CD4-positive, alpha-beta T cell (primary cell): ENCODE data around the gene CRK. TPM values are rescaled to one million over a fixed set of nuclear protein-coding genes. Genes with fewer than 3 reads are reported as not detected.
"Not testable (repeated sequence)": the region's sequence is repeated elsewhere in the genome, so short reads cannot be mapped to it uniquely, and the experiment has no call there.

Source experiments
- ATAC-seq: fragments of 200-7000 bp; cut with Tn5 transposase; one replicate; pipeline ENCODE4 v1.10.0; 2022; ENCODE audit warnings: mild to moderate bottlenecking; ENCODE audit not compliant: poor library complexity
- CTCF ChIA-PET: fragments of 350-600 bp; sonication (Branson Sonifier 250); formaldehyde crosslinking; loops from one replicate; lab custom pipeline; 2021; ENCODE audit warnings: antibody characterized with exemption, inconsistent platforms; lab: Charles Lee
- POLR2A ChIA-PET: fragments of 350-600 bp; sonication (Branson Sonifier 250); formaldehyde crosslinking; loops from one replicate; lab custom pipeline; 2021; ENCODE audit warnings: antibody characterized with exemption, inconsistent platforms; lab: Charles Lee
- DNase-seq, 14 experiments: peaks; one replicate each; pipeline ENCODE4 v3.0.0-alpha.2; 2013 to 2020; ENCODE audit warnings: mixed read lengths in 2 of 14
- H3K27ac ChIP-seq, 2 donors: one replicate each; pipeline versions ENCODE4 v1.5.1 to v1.7.0; 2013; ENCODE audit warnings: low read length in 2 of 2, low read depth in 1 of 2, mild to moderate bottlenecking in 1 of 2
- H3K27me3 ChIP-seq, 2 experiments: 1 replicate in 1 of 2; 2 replicates in 1 of 2; pipeline versions ENCODE4 v1.6.1 to v1.7.0; 2013; ENCODE audit warnings: low read length in 2 of 2, control low read depth in 1 of 2, mild to moderate bottlenecking in 1 of 2, moderate library complexity in 1 of 2; ENCODE audit not compliant: insufficient read depth in 2 of 2, control insufficient read depth in 1 of 2
- H3K36me3 ChIP-seq: one replicate; pipeline ENCODE4 v1.6.1; 2013; ENCODE audit warnings: low read length, control low read depth; ENCODE audit not compliant: insufficient read depth
- H3K4me1 ChIP-seq: one replicate; pipeline ENCODE4 v1.6.1; 2013; ENCODE audit warnings: low read length, control low read depth; ENCODE audit not compliant: insufficient read depth
- H3K4me3 ChIP-seq: one replicate; pipeline ENCODE4 v1.5.1; 2013; ENCODE audit warnings: mild to moderate bottlenecking, low read length, moderate library complexity
- H3K9me3 ChIP-seq, 2 experiments: 1 replicate in 1 of 2; 2 replicates in 1 of 2; pipeline versions ENCODE4 v1.6.1 to v1.7.0; 2013; ENCODE audit warnings: low read length in 2 of 2, mild to moderate bottlenecking in 2 of 2, control low read depth in 1 of 2, moderate library complexity in 1 of 2; ENCODE audit not compliant: control insufficient read depth in 1 of 2, insufficient read depth in 1 of 2
- H3K27ac Mint-ChIP-seq: one replicate; pipeline ENCODE4 v1.8.0; 2020; ENCODE audit warnings: mixed read lengths
- H3K27me3 Mint-ChIP-seq: one replicate; pipeline ENCODE4 v1.8.0; 2021; ENCODE audit warnings: mixed read lengths
- H3K36me3 Mint-ChIP-seq: one replicate; pipeline ENCODE4 v1.8.0; 2021; ENCODE audit warnings: low read depth, mixed read lengths
- H3K4me1 Mint-ChIP-seq: one replicate; pipeline ENCODE4 v1.8.0; 2021; ENCODE audit warnings: low read depth, mixed read lengths
- H3K4me3 Mint-ChIP-seq: one replicate; pipeline ENCODE4 v1.8.0; 2020; ENCODE audit warnings: mild to moderate bottlenecking, mixed read lengths
- H3K9me3 Mint-ChIP-seq: one replicate; pipeline ENCODE4 v1.8.0; 2020; ENCODE audit warnings: mixed read lengths
- CTCF ChIP-seq: fragments of 200-600 bp; IDR thresholded peaks from one replicate; pipeline ENCODE4 v1.8.0; 2022; ENCODE audit warnings: antibody characterized with exemption, mild to moderate bottlenecking
- intact Hi-C, 2 experiments: fragments of 100-400 bp; cut with DNase I in 1 of 2; cut with micrococcal nuclease in 1 of 2; formaldehyde crosslinking; loops; one replicate each; pipeline versions ENCODE4 v1.15.1 to v1.9.0; 2023 to 2025; cut with DNase I, micrococcal nuclease
- total RNA-seq, 174 experiments: library from RNA in 2 of 174; stranded (reverse) in 2 of 174; gene quantifications; one replicate each; pipeline ENCODE4 v1.2.3 and lab custom pipeline; 2021 to 2026

Gene CRK
- total RNA-seq, 2 experiments from 2014 or later, result 13.6 to 14.5 TPM

- Histone ChIP-seq H3K27me3 (no peaks in the 10 kb centered on the region), H3K27ac (peak overlapping the region; percentile 93 to 96), H3K4me1 (peaks cover 46% of the 10 kb centered on the region), H3K4me3 (peak overlapping the region; percentile 95), H3K36me3 (peaks cover 11% of the 10 kb centered on the region), H3K9me3 (no peaks in the 10 kb centered on the region)
- peak; percentile 30 for ATAC-seq
- Mint-ChIP-seq H3K4me1 (peaks cover 45% of the 10 kb centered on the region), H3K4me3 (peak overlapping the region; percentile 100), H3K36me3 (peaks cover 43% of the 10 kb centered on the region), H3K27me3 (no peaks in the 10 kb centered on the region), H3K9me3 (no peaks in the 10 kb centered on the region), H3K27ac (peak overlapping the region; percentile 98)
- peak in 7 of 14 experiments; percentile 5 to 59 (median 28) for DNase-seq
- intact Hi-C loops, result loop anchor here (1.0 kb wide), 2 partner anchors 34 to 57 kb away; partner anchors contain the start of gene CRK (in 1 of the 2)
- ChIA-PET CTCF (interaction anchor here (0.7 to 2.9 kb wide), 3 partner anchors 22 to 117 kb away, joined by 4 to 14 read pairs (median 6); partner anchors contain the start of gene INPP5K), POLR2A (interaction anchor here (1.2 to 2.2 kb wide), 8 partner anchors 9 to 117 kb away, joined by 3 to 24 read pairs (median 9); partner anchors contain the start of gene INPP5K)
- no peak for TF ChIP-seq CTCF
These were observed 56.9 kb downstream of the CRK start for GRCh38 chr17:1398931-1399678.

GRCh38 chr17:1398028-1398427, 58.0 kb downstream of the CRK start:
- intact Hi-C loops, result loop anchor here in 1 of 2 experiments (1.0 kb wide), 1 partner anchor 33 kb away; no protein-coding TSS in a partner anchor
- Mint-ChIP-seq H3K27me3 (no peaks in the 10 kb centered on the region), H3K27ac (peak overlapping the region; percentile 98)

GRCh38 chr17:1395876-1396665, 60.0 kb downstream of the CRK start:
- not testable (repeated sequence) for DNase-seq, ATAC-seq, H3K9me3 Mint-ChIP-seq, H3K9me3 ChIP-seq, H3K27ac ChIP-seq, H3K4me3 ChIP-seq, H3K27me3 Mint-ChIP-seq, H3K27me3 ChIP-seq
- Histone ChIP-seq H3K36me3 (peaks cover 14% of the 10 kb centered on the region), H3K4me1 (peaks cover 75% of the 10 kb centered on the region)
- ChIA-PET POLR2A (interaction anchor here (1.1 to 2.9 kb wide), 3 partner anchors 10 to 120 kb away, joined by 3 to 10 read pairs (median 5); no protein-coding TSS in a partner anchor), CTCF (interaction anchor here (1.2 to 2.3 kb wide), 2 partner anchors 10 to 30 kb away, joined by 3 to 11 read pairs; no protein-coding TSS in a partner anchor)
- peak overlapping the region; percentile 58 for H3K27ac Mint-ChIP-seq
- peaks cover 72% of the 10 kb centered on the region for H3K4me1 Mint-ChIP-seq
- H3K36me3 Mint-ChIP-seq, result peaks cover 57% of the 10 kb centered on the region
- intact Hi-C loops, result loop anchor here in 1 of 2 experiments (2.0 kb wide), 1 partner anchor 17 kb away; no protein-coding TSS in a partner anchor
- peak overlapping the region; percentile 42 for H3K4me3 Mint-ChIP-seq

More at GRCh38 chr17:1398028-1398427, 58.0 kb downstream of the CRK start:
- H3K27ac ChIP-seq, result peak overlapping the region; percentile 2 to 93
- no peaks in the 10 kb centered on the region for H3K9me3 Mint-ChIP-seq
- peak in 1 of 14 experiments; percentile 29 for DNase-seq
- H3K4me3 Mint-ChIP-seq, result peak overlapping the region; percentile 100
- no peak for ATAC-seq
- POLR2A ChIA-PET, result interaction anchor here (0.6 to 2.9 kb wide), 5 partner anchors 8 to 118 kb away, joined by 3 to 10 read pairs (median 4); partner anchors contain the start of gene INPP5K
- TF ChIP-seq CTCF, result no peak
- H3K36me3 ChIP-seq, result peaks cover 14% of the 10 kb centered on the region
- CTCF ChIA-PET, result interaction anchor here (1.1 to 2.3 kb wide), 3 partner anchors 9 to 32 kb away, joined by 4 to 11 read pairs (median 6); no protein-coding TSS in a partner anchor
- H3K36me3 Mint-ChIP-seq, result peaks cover 50% of the 10 kb centered on the region
- peaks cover 55% of the 10 kb centered on the region for H3K4me1 Mint-ChIP-seq
- peak overlapping the region; percentile 95 for H3K4me3 ChIP-seq
- H3K9me3 ChIP-seq, result no peaks in the 10 kb centered on the region
- no peaks in the 10 kb centered on the region for H3K27me3 ChIP-seq
- peaks cover 57% of the 10 kb centered on the region for H3K4me1 ChIP-seq
